ENCODE measurements around the gene CTTNBP2NL. TPM values are rescaled to one million over a fixed set of nuclear protein-coding genes. Genes with fewer than 3 reads are reported as not detected.

Gene CTTNBP2NL
- total RNA-seq, 4 donors from 2014 or later = 53.5 to 66.6 (median 59.6) TPM

GRCh38 chr1:112454316-112454715 lies 58.3 kb downstream of the CTTNBP2NL start:
- no peak for DNase-seq (ENCODE audit: low spot score in 2 of 2)
- 89% methylated on average over 3 of the region's 3 CpGs for WGBS, 2 donors
- intact Hi-C loops (cut with DNase I; ENCODE audit: low total_unique reads) = no loop called here
- H3K4me3 ChIP-seq (ENCODE audit: low read depth, poor library complexity, severe bottlenecking) = no peak overlapping the region
- TF ChIP-seq, protein P1, sequence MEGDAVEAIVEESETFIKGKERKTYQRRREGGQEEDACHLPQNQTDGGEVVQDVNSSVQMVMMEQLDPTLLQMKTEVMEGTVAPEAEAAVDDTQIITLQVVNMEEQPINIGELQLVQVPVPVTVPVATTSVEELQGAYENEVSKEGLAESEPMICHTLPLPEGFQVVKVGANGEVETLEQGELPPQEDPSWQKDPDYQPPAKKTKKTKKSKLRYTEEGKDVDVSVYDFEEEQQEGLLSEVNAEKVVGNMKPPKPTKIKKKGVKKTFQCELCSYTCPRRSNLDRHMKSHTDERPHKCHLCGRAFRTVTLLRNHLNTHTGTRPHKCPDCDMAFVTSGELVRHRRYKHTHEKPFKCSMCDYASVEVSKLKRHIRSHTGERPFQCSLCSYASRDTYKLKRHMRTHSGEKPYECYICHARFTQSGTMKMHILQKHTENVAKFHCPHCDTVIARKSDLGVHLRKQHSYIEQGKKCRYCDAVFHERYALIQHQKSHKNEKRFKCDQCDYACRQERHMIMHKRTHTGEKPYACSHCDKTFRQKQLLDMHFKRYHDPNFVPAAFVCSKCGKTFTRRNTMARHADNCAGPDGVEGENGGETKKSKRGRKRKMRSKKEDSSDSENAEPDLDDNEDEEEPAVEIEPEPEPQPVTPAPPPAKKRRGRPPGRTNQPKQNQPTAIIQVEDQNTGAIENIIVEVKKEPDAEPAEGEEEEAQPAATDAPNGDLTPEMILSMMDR (IDR thresholded peaks at IDR 0.05) = no peak
- TF ChIP-seq POLR2A (IDR thresholded peaks at IDR 0.05) = no peak

DNA sequence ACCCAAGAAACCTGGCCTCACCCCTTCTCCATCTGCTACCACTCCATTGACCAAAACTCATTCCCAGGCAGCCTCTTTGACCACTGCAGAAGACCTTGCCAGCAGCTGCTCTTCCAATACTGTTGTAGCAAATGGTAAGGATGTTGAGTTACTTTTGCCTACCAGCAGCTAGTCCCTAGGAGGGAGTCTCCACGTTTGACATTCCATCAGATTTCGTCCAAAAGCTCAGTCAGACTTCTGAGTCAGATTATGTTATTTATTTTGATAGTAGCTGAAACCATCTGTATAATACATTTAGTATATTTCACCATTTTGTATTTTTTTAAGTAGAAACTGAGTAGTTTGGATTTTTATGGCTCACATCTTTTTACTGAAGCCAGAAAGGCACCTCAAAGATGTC lies 61.2 kb downstream of the CTTNBP2NL start:
- no peak for TF ChIP-seq POLR2A (IDR thresholded peaks at IDR 0.05)
- TF ChIP-seq, protein P1 (IDR thresholded peaks at IDR 0.05) = no peak
- intact Hi-C loops (cut with DNase I; ENCODE audit: low total_unique reads) = no loop called here
- 70 to 89% methylated on average over 2 of the region's 2 CpGs for WGBS, 2 donors
- H3K4me3 ChIP-seq (ENCODE audit: low read depth, poor library complexity, severe bottlenecking) = no peak overlapping the region
- DNase-seq (ENCODE audit: low spot score in 2 of 2) = no peak

GRCh38 chr1:112457955-112458354 lies 61.9 kb downstream of the CTTNBP2NL start:
- DNase-seq (ENCODE audit: low spot score in 2 of 2) = no peak
- TF ChIP-seq, protein P1 (IDR thresholded peaks at IDR 0.05) = no peak
- no peak for TF ChIP-seq POLR2A (IDR thresholded peaks at IDR 0.05)
- no peak overlapping the region for H3K4me3 ChIP-seq (ENCODE audit: low read depth, poor library complexity, severe bottlenecking)
- intact Hi-C loops (cut with DNase I; ENCODE audit: low total_unique reads) = no loop called here

DNA sequence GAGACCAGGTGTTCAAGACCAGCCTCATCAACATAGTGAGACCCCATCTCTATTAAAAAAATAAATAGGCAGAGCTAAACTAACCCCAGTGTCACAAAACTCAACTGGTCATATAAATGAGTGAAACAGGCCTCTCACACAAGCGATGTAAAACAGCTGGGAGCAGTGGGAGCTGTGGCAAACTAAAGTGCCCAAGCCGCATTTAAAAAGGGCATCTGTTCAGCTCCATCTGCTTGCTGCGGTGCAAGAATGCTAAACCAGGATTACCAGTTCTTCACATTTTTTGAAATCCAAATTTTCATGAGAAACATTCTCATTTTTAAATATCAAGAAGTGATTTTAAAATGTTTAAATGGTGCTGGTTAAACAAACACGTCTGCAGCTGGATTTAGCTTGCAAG lies 62.7 kb downstream of the CTTNBP2NL start:
- TF ChIP-seq, protein P1 (IDR thresholded peaks at IDR 0.05) = no peak
- TF ChIP-seq POLR2A (IDR thresholded peaks at IDR 0.05) = no peak
- intact Hi-C loops (cut with DNase I; ENCODE audit: low total_unique reads) = no loop called here
- no peak overlapping the region for H3K4me3 ChIP-seq (ENCODE audit: low read depth, poor library complexity, severe bottlenecking)
- DNase-seq (ENCODE audit: low spot score in 2 of 2) = no peak
- WGBS, 2 donors = 83 to 92% methylated on average over 4 of the region's 4 CpGs

- H3K4me3 ChIP-seq (ENCODE audit: low read depth, poor library complexity, severe bottlenecking) = no peak overlapping the region
- WGBS, 2 donors = 59 to 61% methylated on average over 2 of the region's 2 CpGs
- TF ChIP-seq, protein P1 (IDR thresholded peaks at IDR 0.05) = no peak
- no peak for TF ChIP-seq POLR2A (IDR thresholded peaks at IDR 0.05)
- intact Hi-C loops (cut with DNase I; ENCODE audit: low total_unique reads) = no loop called here
- DNase-seq (ENCODE audit: low spot score in 2 of 2) = no peak
These were observed 64.6 kb downstream of the CTTNBP2NL start for GRCh38 chr1:112460615-112461014.

DNA sequence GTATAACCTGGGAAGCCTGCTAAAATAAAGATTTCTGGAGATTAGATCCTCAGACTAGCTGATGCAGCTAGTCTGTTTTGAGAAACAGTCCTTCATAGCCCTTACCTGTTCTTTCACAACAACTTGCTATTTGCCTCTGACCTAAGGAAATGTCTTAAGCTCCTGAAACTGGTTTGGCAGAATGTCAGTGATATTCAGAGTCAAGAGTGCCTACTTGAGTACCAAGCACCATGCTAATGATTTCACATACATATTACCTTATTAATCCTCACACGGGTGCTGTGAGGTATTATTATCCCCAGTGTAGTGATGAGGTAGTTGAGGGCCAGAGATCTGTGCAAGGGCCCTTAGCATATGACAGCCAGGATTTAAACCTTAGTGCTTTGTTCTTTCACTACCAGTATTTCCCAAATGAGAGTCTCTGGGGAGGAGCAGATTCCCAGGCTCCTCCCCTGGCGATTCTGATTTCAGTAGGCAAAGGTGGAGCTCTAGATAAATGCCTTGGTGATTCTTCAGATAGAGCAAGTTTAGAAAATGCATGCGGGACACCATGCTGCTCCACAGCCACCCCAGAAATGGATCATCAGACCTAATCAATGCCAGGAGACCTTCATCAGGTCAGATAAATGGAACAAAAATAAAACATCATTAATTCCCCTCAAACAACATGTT lies 65.3 kb downstream of the CTTNBP2NL start:
- DNase-seq (ENCODE audit: low spot score in 2 of 2) = no peak
- WGBS, 2 donors = 48 to 57% methylated on average over 3 of the region's 3 CpGs
- H3K4me3 ChIP-seq (ENCODE audit: low read depth, poor library complexity, severe bottlenecking) = no peak overlapping the region
- no peak for TF ChIP-seq POLR2A (IDR thresholded peaks at IDR 0.05)
- TF ChIP-seq, protein P1 (IDR thresholded peaks at IDR 0.05) = no peak
- intact Hi-C loops (cut with DNase I; ENCODE audit: low total_unique reads) = no loop called here
